ENCODE data around the gene PLCG1.

- no peak for TF ChIP-seq CTCF (IDR thresholded peaks at IDR 0.05)
- TF ChIP-seq POLR2A (IDR thresholded peaks at IDR 0.05), result no peak
Observed at GRCh38 chr20:41169162-41169690, 31.9 kb downstream of the PLCG1 start.
